Middle frontal gyrus (tissue), 1 donor: ENCODE data around the gene DNAJC9.

Experiments used
- DNase-seq: peaks from one replicate; pipeline ENCODE4 v3.0.0-alpha.2; 2015; ENCODE audit warnings: low spot score; ENCODE audit errors: extremely low spot score

The DNAJC9 gene

DNA sequence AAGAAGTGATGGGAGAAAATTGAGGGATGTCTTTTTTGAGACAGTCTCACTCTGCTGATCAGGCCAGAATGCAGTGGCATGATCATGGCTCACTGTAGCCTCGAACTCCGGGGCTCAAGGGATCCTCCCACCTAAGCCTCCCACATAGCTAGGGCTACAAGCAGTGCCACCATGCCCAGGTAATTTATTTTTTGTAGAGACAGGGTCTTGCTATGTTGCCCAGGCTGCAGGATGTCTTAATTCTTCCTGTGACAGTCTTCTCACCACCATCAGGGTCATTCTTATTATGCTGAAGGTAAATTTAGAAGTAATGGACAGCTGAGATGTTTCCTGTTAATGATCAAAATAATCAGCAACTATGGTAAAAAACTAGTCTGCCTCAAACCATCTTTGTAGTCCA is 7.1 kb downstream of the DNAJC9 start:
- DNase-seq = no peak

- no peak for DNase-seq
Measured at GRCh38 chr10:73238990-73239566, 8.0 kb downstream of the DNAJC9 start.

DNA sequence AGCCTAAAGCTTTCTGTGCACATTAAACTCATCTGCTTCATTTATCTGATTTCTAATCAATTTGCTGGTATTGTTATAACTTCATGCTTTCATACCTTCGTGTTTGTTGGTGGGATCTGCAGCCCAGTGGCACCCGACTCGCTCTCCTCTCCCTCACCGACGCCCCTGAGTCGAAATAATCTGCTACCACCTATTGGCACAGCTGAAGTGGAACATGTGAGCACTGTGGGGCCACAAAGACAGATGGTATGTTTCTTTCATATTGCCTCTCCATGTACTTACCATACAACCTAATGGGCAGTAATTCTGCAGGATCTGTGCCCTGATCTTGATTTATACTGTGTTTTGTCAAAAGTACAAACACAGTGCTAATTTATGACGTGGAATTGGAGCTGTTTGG is 12.4 kb downstream of the DNAJC9 start:
- DNase-seq = no peak

DNA sequence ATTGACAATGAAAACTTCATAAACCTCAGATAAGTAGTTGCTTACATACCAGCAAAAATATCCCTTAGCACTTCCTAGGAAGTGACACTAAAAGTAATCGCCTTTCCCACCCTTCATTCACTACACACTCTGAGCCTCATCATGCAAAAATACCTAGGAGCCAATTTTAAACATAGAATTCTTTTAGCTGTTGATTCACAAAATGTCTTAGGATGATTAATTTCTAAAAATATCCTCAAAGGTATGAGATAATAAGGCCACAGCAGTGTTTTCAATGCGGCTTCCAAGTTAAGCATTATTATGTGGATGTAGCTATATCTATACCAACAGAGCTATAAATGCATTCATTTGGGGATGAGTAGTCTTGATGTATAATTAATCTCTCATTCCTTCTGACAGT is 13.2 kb downstream of the DNAJC9 start:
- no peak for DNase-seq

DNA sequence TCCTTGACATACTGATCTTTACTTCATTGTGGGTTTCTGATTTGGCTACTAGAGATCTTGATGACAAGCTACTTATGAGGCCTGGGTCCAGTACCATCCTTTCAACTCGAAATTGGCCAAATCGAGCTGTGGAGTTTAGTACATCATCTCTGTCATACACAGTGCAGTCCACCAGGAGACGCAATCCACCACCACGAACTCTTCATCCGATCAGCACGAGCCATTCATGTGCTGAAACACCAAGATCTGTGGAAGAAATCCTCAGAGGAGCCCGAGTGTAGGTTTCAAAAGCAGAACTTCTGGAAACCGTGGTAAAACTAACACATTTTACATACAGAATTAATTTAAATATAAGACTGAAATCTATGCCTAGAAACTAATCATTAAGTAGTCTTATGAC is 14.2 kb downstream of the DNAJC9 start:
- no peak for DNase-seq

GRCh38 chr10:73229567-73229966 is 17.5 kb downstream of the DNAJC9 start:
- DNase-seq = no peak

- no peak for DNase-seq
Measured at GRCh38 chr10:73228247-73228646, 18.8 kb downstream of the DNAJC9 start.

- DNase-seq = no peak
Measured at GRCh38 chr10:73226663-73227062, 20.4 kb downstream of the DNAJC9 start.

GRCh38 chr10:73225518-73225917 is 21.5 kb downstream of the DNAJC9 start:
- DNase-seq = no peak

GRCh38 chr10:73220989-73221388 is 26.1 kb downstream of the DNAJC9 start:
- DNase-seq = no peak

DNA sequence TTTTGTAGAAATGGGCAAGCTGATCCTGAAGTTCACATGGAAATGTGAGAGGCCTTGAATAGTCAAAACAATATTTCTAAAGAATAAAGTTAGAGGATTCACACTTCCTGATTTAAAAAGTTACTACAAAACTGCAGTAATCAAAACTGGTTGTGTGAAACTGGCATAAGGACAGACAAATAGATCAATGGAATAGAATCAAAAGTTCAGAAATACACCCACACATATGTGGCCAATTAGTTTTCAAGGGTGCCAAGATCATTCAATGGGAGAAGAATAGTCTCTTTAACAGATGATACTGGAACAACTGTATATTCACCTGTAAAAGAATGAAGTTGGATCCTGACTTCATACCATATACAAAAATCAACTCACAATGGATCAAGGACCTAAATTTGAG is 27.7 kb downstream of the DNAJC9 start:
- DNase-seq = no peak

DNA sequence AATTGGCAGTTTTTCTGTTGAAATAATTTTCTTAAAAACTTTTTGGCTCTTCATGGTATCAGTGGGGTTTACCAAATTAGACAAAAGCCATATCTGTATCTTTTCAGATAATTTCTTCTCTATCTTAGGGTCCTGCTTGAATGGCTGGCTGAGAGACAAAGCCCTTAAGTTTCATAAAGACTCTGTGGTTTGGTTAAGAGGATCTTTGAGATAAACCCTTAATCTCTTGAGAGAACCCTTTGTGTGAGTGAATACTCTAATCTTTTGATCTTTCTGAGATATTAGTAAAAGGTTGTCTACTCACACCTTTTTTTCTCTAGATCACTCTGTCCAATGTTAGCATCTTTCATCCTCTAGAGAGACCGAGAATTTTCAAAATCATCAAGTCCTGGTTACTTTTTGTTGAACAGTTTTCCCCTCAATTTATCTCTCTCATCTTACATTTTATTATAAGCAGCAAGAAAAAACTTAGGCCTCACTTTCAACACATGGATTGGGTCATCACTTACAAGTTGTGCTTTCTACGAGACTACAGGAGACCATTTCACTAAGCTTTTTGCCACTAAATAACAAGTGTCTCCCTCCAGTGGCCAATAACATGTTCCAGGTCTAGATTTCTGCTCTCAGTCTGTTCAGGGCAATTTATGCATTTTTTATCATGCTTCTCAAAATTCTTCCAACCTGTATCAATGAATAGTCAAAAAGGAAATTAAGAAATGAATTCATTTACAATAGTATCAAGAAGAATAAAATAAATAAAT is 28.4 kb downstream of the DNAJC9 start:
- no peak for DNase-seq

DNA sequence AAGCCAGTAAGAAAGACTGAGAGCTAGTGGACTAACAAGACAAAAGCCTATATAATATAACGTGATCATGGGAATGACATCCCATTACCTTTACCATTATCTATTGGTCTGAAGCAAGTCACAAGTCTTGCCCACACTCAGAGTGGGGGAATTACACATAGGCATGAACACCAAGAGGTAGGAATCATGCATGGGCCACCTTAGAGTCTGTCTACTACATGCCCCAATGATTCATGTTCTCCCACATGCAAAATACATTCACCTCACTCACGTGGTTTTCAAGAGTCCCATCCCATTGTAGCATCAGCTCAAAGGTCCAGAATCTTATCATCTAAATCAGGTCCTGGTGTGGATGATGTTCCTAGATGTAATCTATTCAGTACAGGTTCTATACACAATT is 29.4 kb downstream of the DNAJC9 start:
- DNase-seq = no peak

DNA sequence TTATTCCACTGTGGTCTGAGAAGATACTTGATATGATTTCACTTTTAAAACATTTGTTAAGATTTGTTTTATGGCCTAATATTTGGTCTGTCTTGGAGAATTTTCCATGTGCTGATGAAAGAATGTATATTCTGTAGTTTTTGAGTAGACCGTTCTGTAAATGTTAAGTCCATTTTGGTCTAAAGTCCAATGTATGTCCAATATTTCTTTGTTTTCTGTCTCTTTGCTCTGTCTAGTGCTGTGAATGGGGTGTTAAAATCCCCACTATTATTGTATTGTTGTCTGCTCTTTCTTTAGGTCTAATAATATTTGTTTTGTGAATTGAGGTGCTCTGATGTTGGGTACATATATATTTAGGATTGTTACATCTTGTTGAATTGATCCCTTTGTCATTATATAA is 31.3 kb downstream of the DNAJC9 start:
- DNase-seq = no peak

GRCh38 chr10:73211106-73211811 is 35.8 kb downstream of the DNAJC9 start:
- DNase-seq = no peak

GRCh38 chr10:73210395-73211105 is 36.5 kb downstream of the DNAJC9 start:
- DNase-seq = no peak

- DNase-seq = no peak
Measured at GRCh38 chr10:73209705-73210104, 37.4 kb downstream of the DNAJC9 start.

DNA sequence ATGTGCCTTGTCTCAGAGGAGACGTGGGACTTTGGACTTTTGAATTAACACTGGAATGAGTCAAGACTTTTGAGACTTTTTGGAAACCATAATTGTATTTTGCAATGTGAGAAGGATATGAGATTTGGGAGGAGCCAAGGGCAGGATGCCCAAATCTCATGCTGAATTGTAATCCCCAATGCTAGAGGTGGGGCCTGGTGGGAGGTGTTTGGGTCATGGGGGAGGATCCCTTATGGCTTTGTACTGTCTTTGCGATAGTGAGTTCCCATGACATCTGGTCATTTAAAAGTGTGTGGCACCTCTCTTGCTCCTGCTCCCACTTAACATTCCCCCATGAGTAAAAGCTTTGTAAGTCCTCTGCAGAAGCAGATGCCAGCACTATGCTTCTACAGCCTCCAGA is 39.2 kb downstream of the DNAJC9 start:
- no peak for DNase-seq

DNA sequence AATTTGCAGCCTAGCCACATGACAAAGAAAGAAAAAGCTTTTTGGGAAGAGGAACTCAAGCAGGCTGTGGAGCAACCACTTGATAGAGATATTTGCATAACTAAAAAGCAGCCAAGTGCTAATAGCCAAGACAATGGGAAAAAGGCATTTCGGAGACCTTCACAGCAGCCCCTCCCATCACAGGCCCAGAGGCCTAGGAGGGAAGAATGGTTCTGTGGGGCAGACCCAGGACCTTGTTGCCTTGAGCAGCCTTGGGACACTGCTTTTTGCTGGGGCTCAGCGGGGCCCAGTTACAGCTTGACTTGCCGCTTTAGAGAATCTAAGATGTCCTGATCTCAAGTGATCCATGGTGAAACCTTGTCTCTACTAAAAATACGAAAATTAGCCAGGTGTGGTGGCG is 40.7 kb downstream of the DNAJC9 start:
- no peak for DNase-seq

GRCh38 chr10:73205890-73206289 is 41.2 kb downstream of the DNAJC9 start:
- no peak for DNase-seq

GRCh38 chr10:73205081-73205480 is 42.0 kb downstream of the DNAJC9 start:
- no peak for DNase-seq
